ENCODE data around the gene SERGEF. TPM values are rescaled to one million over a fixed set of nuclear protein-coding genes. Genes with fewer than 3 reads are reported as not detected.

The SERGEF gene
- total and polyA plus RNA-seq, 2 of the 4 experiments (the other 2 are of a cell fraction), result 12.2 to 18.1 TPM

DNA sequence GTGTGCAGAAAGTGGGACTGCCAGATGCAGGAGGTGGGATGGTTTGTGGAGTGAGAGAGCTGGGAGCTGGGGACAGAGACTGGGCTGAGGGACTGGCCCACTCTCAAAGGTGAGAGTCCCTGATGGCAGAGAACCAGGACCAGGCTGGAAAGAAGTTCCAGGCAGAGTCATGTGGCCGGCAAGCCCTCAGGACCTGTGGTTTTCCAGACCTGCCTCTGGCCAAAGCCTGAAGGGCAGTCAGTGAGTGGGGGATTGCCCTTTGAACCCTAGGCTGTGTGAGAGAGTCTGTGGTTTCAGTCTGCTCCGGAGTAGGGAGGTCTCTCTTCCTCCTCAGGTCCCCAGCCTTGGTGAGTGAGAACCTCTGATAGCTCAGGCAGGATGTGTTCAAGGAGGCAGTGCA lies 261.3 kb downstream of the SERGEF start:
- H3K9me3 ChIP-seq (ENCODE audit: control insufficient read depth, insufficient read depth, low read length), result no peaks in the 10 kb centered on the region
- TF ChIP-seq, protein P1, sequence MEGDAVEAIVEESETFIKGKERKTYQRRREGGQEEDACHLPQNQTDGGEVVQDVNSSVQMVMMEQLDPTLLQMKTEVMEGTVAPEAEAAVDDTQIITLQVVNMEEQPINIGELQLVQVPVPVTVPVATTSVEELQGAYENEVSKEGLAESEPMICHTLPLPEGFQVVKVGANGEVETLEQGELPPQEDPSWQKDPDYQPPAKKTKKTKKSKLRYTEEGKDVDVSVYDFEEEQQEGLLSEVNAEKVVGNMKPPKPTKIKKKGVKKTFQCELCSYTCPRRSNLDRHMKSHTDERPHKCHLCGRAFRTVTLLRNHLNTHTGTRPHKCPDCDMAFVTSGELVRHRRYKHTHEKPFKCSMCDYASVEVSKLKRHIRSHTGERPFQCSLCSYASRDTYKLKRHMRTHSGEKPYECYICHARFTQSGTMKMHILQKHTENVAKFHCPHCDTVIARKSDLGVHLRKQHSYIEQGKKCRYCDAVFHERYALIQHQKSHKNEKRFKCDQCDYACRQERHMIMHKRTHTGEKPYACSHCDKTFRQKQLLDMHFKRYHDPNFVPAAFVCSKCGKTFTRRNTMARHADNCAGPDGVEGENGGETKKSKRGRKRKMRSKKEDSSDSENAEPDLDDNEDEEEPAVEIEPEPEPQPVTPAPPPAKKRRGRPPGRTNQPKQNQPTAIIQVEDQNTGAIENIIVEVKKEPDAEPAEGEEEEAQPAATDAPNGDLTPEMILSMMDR (conservative IDR thresholded peaks at IDR 0.05; ENCODE audit: low read depth, low read length), result no peak
- no peak for TF ChIP-seq NFE2L2 (IDR thresholded peaks at IDR 0.05; ENCODE audit: low read depth, low read length)
- TF ChIP-seq, protein P2, sequence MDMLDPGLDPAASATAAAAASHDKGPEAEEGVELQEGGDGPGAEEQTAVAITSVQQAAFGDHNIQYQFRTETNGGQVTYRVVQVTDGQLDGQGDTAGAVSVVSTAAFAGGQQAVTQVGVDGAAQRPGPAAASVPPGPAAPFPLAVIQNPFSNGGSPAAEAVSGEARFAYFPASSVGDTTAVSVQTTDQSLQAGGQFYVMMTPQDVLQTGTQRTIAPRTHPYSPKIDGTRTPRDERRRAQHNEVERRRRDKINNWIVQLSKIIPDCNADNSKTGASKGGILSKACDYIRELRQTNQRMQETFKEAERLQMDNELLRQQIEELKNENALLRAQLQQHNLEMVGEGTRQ (IDR thresholded peaks at IDR 0.05; ENCODE audit: low read depth, low read length), result no peak
- intact Hi-C loops (cut with micrococcal nuclease), result no loop called here
- BruUV-seq (replicated peaks), result no TSS peak
- no peaks in the 10 kb centered on the region for H3K79me1 ChIP-seq (ENCODE audit: low read depth in 1 of 2, low read length in 2 of 2)
- no peak overlapping the region for H2BK120ac ChIP-seq (ENCODE audit: low read depth, low read length)
- H3K9ac ChIP-seq (ENCODE audit: low read depth, low read length), result no peak overlapping the region
- H2BK5ac ChIP-seq (ENCODE audit: low read depth, low read length, poor library complexity, severe bottlenecking), result no peak overlapping the region
- no peak overlapping the region for H4K5ac ChIP-seq (ENCODE audit: low read depth, low read length)
- no peak overlapping the region for H4K8ac ChIP-seq (ENCODE audit: low read depth in 2 of 2, low read length in 2 of 2)
- dilution Hi-C loops (cut with HindIII; ENCODE audit: low sequenced_read_pairs, unreplicated experiment), result no loop called here
- no peak overlapping the region for H2BK20ac ChIP-seq (ENCODE audit: low read depth, low read length)
- no CpG with 5 or more reads among the region's 2 CpGs for WGBS, 2 experiments (ENCODE audit: extremely low coverage in 2 of 2, insufficient read length in 1 of 2)
- in situ Hi-C loops (cut with MboI; ENCODE audit: low sequenced_read_pairs), result no loop called here
- no peak overlapping the region for H3K14ac ChIP-seq (replicated peaks; ENCODE audit: low read depth, low read length)
- no peak overlapping the region for H4K91ac ChIP-seq (ENCODE audit: insufficient read depth, low read depth, low read length)
- no peak overlapping the region for H2AK9ac ChIP-seq (replicated peaks; ENCODE audit: low read depth, low read length, poor library complexity)
- H3K9me1 ChIP-seq (ENCODE audit: insufficient read depth, low read length), result no peaks in the 10 kb centered on the region; the same call in 1 of the 2 replicates
- no peaks in the 10 kb centered on the region for H3K36me3 ChIP-seq (ENCODE audit: control insufficient read depth, insufficient read depth, low read length)
- H3K4ac ChIP-seq (ENCODE audit: low read depth, low read length), result no peak overlapping the region
- POLR2A ChIA-PET (ENCODE audit: unreplicated experiment), result no interaction called here
- H3K27ac ChIP-seq (ENCODE audit: insufficient read depth, low read length), result no peak overlapping the region
- CTCF ChIA-PET, result interaction anchor here (1.0 kb wide), 1 partner anchor 227 kb away, joined by 3 read pairs; no protein-coding TSS in a partner anchor
- H2AK5ac ChIP-seq (ENCODE audit: low read depth, low read length), result no peak overlapping the region
- H3K27me3 ChIP-seq (ENCODE audit: control insufficient read depth, insufficient read depth, low read length), result peaks cover 39% of the 10 kb centered on the region
- DNase-seq (no peak), ATAC-seq (ENCODE audit: low read depth) (no peak)
- H2BK15ac ChIP-seq (ENCODE audit: low read depth, low read length), result no peak overlapping the region
- H3K4me3 ChIP-seq (ENCODE audit: insufficient read depth, low read depth, low read length), result no peak overlapping the region
- no peak overlapping the region for H3K56ac ChIP-seq (ENCODE audit: extremely low read depth, insufficient read depth, low read length)
- H3K4me1 ChIP-seq (ENCODE audit: control insufficient read depth, insufficient read depth, low read length), result no peaks in the 10 kb centered on the region
- no peak overlapping the region for H3K18ac ChIP-seq (ENCODE audit: low read depth, low read length)
- no peak overlapping the region for H3K4me2 ChIP-seq (ENCODE audit: low read depth, low read length)
- no peaks in the 10 kb centered on the region for H4K20me1 ChIP-seq (ENCODE audit: insufficient read depth, low read length)
- H2AFZ ChIP-seq (replicated peaks; ENCODE audit: low read length, poor library complexity), result no peak overlapping the region
- H3K23ac ChIP-seq (ENCODE audit: low read depth, low read length), result no peak overlapping the region

All from IMR-90 (cell line).